Adrenal gland (tissue), 12 donors: ENCODE measurements around the gene SAGE1. TPM values are rescaled to one million over a fixed set of nuclear protein-coding genes. Genes with fewer than 3 reads are reported as not detected.

Experiments
- DNase-seq, 7 donors: peaks; one replicate each; pipeline ENCODE4 v3.0.0-alpha.2; 2019 to 2020
- H3K27ac ChIP-seq, 5 donors: fragments of 200-600 bp; sonication (generic) in 4 of 5; 1 replicate in 3 of 5; 2 replicates in 2 of 5; pipeline versions ENCODE4 v1.5.1 to v1.8.0; 2016 to 2020; ENCODE audit warnings: mild to moderate bottlenecking in 1 of 5
- H3K27me3 ChIP-seq: fragments of 200-600 bp; 2 replicates; pipeline ENCODE4 v1.8.0; 2021
- H3K36me3 ChIP-seq, 2 donors: fragments of 200-600 bp; replicated peaks in 1 of 2; 1 replicate in 1 of 2; 2 replicates in 1 of 2; pipeline versions ENCODE4 v1.5.1 to v1.8.0; 2018 to 2022
- H3K4me1 ChIP-seq, 2 donors: fragments of 200-600 bp; replicated peaks in 1 of 2; 1 replicate in 1 of 2; 2 replicates in 1 of 2; pipeline versions ENCODE4 v1.5.1 to v1.8.0; 2018 to 2021
- H3K4me3 ChIP-seq, 4 donors: fragments of 200-600 bp; sonication (generic) in 3 of 4; one replicate each; pipeline ENCODE4 v1.5.1; 2016 to 2018
- H3K9me3 ChIP-seq, 3 donors: fragments of 200-600 bp; sonication (generic) in 1 of 3; replicated peaks in 1 of 3; 1 replicate in 2 of 3; 2 replicates in 1 of 3; pipeline versions ENCODE4 v1.5.1 to v1.8.0; 2016 to 2021
- CTCF ChIP-seq, 6 experiments: fragments of 450-650 bp in 4 of 6; fragments of 200-600 bp in 2 of 6; sonication (generic) in 1 of 6; IDR thresholded peaks; 1 replicate in 5 of 6; 2 replicates in 1 of 6; pipeline versions ENCODE4 v1.5.1 to v1.8.0; 2016 to 2021; ENCODE audit warnings: antibody characterized with exemption in 6 of 6, mild to moderate bottlenecking in 2 of 6, moderate library complexity in 1 of 6
- POLR2A ChIP-seq, 2 donors: fragments of 450-650 bp; IDR thresholded peaks; one replicate each; pipeline ENCODE4 v1.6.1; 2017; ENCODE audit warnings: antibody characterized with exemption in 2 of 2, mild to moderate bottlenecking in 2 of 2, moderate library complexity in 1 of 2
- WGBS, 4 donors: extraction: QIAGEN DNeasy Blood & Tissue Kit in 2 of 4; methylation state at CpG; one replicate each; pipeline versions ENCODE4 v1.1.5 to v1.1.7; 2013 to 2017; 5-methylcytosine and 5-hydroxymethylcytosine counted together
- intact Hi-C, 2 donors: fragments of 100-400 bp; cut with DNase I; formaldehyde crosslinking; loops; one replicate each; pipeline versions ENCODE4 v1.14.1 to v1.15.0; 2022 to 2023
- polyA plus RNA-seq, 3 donors: library from polyadenylated mRNA; stranded (reverse); fragments of 200-250 nt in 2 of 3; fragments of 350-450 nt in 1 of 3; fragmentation: Illumina TruSeq in 1 of 3; extraction: RNeasy Lipid Tissue Mini Kit (QIAGEN cat#74804) in 1 of 3; gene quantifications; one replicate each; pipeline ENCODE4 v1.2.3, GENCODE V29; 2013 to 2014
- total RNA-seq, 9 donors: library from RNA; depleted of rRNA in 4 of 9; stranded (reverse); fragments of >200 nt in 4 of 9; fragments of 120-200 nt in 1 of 9; fragmentation: NEBNext Ultra II Directional in 1 of 9; extraction: Animal tissue kit (Norgen Biotek cat#: 25700) in 1 of 9; gene quantifications; one replicate each; pipeline versions ENCODE4 v1.1.0 to v1.2.4, GENCODE V29; 2013 to 2023
- donor health status: healthy with polysubstance abuse.
- donor health status: Bipolar disorder and iron deficiency.
- donor health status: DM: yes; HTN: yes; CAD: no.
- donor health status: DM: no; HTN: no; CAD: no.
- donor health status: DM: no; HTN: no; CAD: no.
- donor health status: DM: yes; HTN: yes; CAD: no.

The SAGE1 gene
- total and polyA plus RNA-seq, 12 donors: 0.03 TPM; not detected in 11

DNA sequence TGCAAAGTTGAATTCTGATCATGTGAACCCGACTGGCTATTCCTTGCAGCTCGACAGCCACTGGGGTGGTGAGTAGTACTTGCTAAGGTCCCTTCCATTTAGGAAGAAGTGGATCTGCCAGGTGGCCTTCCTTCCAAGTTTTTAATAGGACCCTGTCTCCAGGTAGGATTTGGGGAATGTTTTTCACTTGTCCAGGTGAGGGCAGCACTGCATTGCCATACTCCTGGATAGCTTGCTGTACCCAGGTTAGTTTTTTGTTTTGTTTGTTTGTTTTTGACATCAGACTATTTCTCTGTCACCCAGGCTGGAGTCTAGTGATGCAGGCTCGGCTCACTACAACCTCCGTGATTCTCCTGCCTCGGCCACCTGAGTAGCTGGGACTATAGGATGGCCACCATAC is 29.8 kb downstream of the SAGE1 start:
- H3K4me3 ChIP-seq: no peak overlapping the region
- 65 to 76% (median 69%) methylated on average over 5 of the region's 5 CpGs for WGBS, 4 donors
- intact Hi-C loops: no loop called here
- TF ChIP-seq POLR2A (IDR thresholded peaks at IDR 0.05): no peak
- no peak for TF ChIP-seq CTCF (IDR thresholded peaks at IDR 0.05)
- H3K9me3 ChIP-seq: no peaks in the 10 kb centered on the region
- no peak overlapping the region for H3K27ac ChIP-seq
- H3K4me1 ChIP-seq: no peaks in the 10 kb centered on the region
- no peaks in the 10 kb centered on the region for H3K27me3 ChIP-seq
- no peak for DNase-seq
- H3K36me3 ChIP-seq: no peaks in the 10 kb centered on the region

DNA sequence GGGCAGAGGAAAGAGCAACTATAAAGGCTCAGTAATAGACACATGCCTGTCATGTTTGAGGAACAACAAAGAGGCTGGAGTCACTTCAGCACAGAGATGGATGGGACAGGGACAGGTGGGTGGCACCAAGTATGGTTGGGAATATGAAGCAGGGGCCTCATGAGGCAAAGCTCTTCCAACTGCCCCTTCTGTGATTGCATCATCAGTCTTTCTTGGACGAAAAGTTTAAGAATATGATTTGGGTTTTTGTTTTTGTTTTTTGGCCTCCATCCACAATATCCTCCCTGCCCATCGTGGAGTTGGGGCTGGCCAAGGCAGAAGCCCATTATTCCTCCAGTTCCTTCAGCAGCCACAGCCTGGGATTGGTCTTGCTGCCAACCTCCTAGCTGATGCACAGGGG is 34.4 kb downstream of the SAGE1 start:
- Histone ChIP-seq H3K27me3 (no peaks in the 10 kb centered on the region), H3K4me3 (no peak overlapping the region), H3K36me3 (no peaks in the 10 kb centered on the region), H3K27ac (no peak overlapping the region), H3K4me1 (no peaks in the 10 kb centered on the region), H3K9me3 (no peaks in the 10 kb centered on the region)
- intact Hi-C loops: no loop called here
- no peak for DNase-seq
- 33 to 66% (median 52%) methylated on average over 2 of the region's 2 CpGs for WGBS, 4 donors
- no peak for TF ChIP-seq CTCF (IDR thresholded peaks at IDR 0.05)
- TF ChIP-seq POLR2A (IDR thresholded peaks at IDR 0.05): no peak

DNA sequence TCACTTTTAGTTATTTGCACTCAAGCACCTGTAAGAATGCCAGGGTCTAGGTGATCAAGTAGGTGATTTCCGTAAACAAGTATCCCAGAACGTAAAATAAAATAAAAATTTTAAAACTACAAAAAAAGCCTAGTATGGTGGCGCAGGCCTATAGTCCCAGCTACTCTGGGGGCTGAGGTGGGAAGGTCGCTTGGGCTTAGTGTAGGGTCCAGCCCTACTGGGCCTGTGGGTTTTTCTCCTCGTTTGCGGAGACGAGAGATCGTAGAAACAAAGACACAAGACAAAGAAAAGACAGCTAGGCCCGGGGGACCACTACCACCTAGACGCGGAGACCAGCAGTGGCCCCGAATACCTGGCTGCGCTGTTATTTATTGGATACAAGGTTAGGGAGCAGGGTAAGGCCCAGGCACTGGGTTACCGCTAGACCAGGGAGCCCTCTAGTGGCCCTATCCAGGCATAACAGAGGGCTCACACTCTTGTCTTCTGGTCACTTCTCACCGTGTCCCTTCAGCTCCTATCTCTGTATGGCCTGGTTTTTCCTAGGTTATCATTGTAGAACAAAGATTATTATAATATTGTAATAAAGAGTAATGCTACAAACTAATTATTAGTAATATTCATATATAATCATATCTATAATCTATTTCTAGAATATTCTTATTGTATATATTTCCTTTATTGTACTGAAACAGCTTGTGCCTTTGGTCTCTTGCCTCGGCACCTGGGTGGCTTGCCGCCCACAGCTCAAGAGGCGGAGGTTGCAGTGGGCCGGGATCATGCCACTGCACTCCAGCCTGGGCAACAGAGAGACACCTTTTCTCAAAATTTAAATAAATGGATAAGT is 38.4 kb downstream of the SAGE1 start:
- Histone ChIP-seq H3K9me3 (no peaks in the 10 kb centered on the region), H3K4me1 (no peaks in the 10 kb centered on the region), H3K27ac (no peak overlapping the region), H3K27me3 (no peaks in the 10 kb centered on the region), H3K4me3 (no peak overlapping the region), H3K36me3 (no peaks in the 10 kb centered on the region)
- intact Hi-C loops: no loop called here
- 41 to 47% (median 44%) methylated on average over 19 of the region's 19 CpGs for WGBS, 4 donors
- TF ChIP-seq POLR2A (IDR thresholded peaks at IDR 0.05) (no peak), CTCF (IDR thresholded peaks at IDR 0.05) (peak; percentile 26 to 72 (median 50))
- DNase-seq: peak; percentile 36 to 69 (median 48)

DNA sequence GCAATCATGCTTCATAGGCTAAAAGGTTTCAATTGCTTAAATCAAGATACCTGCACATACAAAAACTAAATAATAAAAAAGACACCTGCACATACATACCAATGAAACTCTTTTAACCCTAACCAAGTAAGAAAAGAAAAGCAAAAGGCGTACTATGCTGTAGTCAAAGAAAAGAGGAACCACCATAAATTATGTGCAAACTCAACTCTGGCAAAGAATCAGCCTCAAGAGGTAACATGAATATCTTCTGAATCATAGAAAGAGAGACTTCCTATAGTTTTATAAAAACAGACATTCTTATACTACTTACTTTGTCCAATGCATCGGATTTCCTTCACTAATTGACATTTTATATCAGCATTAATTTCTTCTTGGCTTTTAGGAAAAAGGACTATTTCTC is 51.0 kb downstream of the SAGE1 start:
- 68 to 83% (median 78%) methylated on average over 2 of the region's 2 CpGs for WGBS, 4 donors
- no peaks in the 10 kb centered on the region for H3K36me3 ChIP-seq

More for the DNA sequence above, 51.0 kb downstream of the SAGE1 start:
- intact Hi-C loops: no loop called here
- no peaks in the 10 kb centered on the region for H3K9me3 ChIP-seq
- TF ChIP-seq CTCF (IDR thresholded peaks at IDR 0.05) (no peak), POLR2A (IDR thresholded peaks at IDR 0.05) (no peak)
- peaks cover 5% of the 10 kb centered on the region for H3K27me3 ChIP-seq
- no peak overlapping the region for H3K27ac ChIP-seq
- H3K4me3 ChIP-seq: no peak overlapping the region
- DNase-seq: no peak
- no peaks in the 10 kb centered on the region for H3K4me1 ChIP-seq
